KMS-11 (cell line): ENCODE results near the gene LINGO3.

Experiments used
- H2AFZ ChIP-seq: fragments of 200-600 bp; sonication (generic); 2 replicates; pipeline ENCODE4 v1.6.1; 2016; ENCODE audit warnings: antibody characterized with exemption, mixed run types, low read depth
- H3K27ac ChIP-seq: fragments of 200-600 bp; sonication (generic); 2 replicates; pipeline ENCODE4 v1.6.1; 2016; ENCODE audit warnings: mild to moderate bottlenecking, mixed run types
- H3K27me3 ChIP-seq: fragments of 200-600 bp; sonication (generic); 2 replicates; pipeline ENCODE4 v1.6.1; 2017; ENCODE audit warnings: mild to moderate bottlenecking, low read depth, mixed run types, moderate library complexity; ENCODE audit not compliant: insufficient read depth
- H3K36me3 ChIP-seq: fragments of 200-600 bp; sonication (generic); 2 replicates; pipeline ENCODE4 v1.6.1; 2017; ENCODE audit warnings: mild to moderate bottlenecking, mixed run types; ENCODE audit not compliant: insufficient read depth
- H3K4me1 ChIP-seq: fragments of 200-600 bp; sonication (generic); 2 replicates; pipeline ENCODE4 v1.6.1; 2016; ENCODE audit warnings: mild to moderate bottlenecking, low read depth, mixed run types; ENCODE audit not compliant: poor library complexity, severe bottlenecking
- H3K4me2 ChIP-seq: fragments of 200-600 bp; sonication (generic); 2 replicates; pipeline ENCODE4 v1.7.0; 2016; ENCODE audit warnings: mild to moderate bottlenecking, mixed run types
- H3K4me3 ChIP-seq: fragments of 200-600 bp; sonication (generic); IDR thresholded peaks from 2 replicates; pipeline ENCODE4 v1.6.1; 2017; ENCODE audit warnings: low read depth, low read length, mixed read lengths; ENCODE audit not compliant: insufficient read depth
- H3K79me2 ChIP-seq: fragments of 200-600 bp; sonication (generic); 2 replicates; pipeline ENCODE4 v1.6.1; 2016; ENCODE audit warnings: low read depth, mixed run types; ENCODE audit not compliant: insufficient read depth
- H3K9ac ChIP-seq: fragments of 200-600 bp; sonication (generic); 2 replicates; pipeline ENCODE4 v1.6.1; 2016; ENCODE audit warnings: mild to moderate bottlenecking, mixed run types
- H4K20me1 ChIP-seq: fragments of 200-600 bp; sonication (generic); 2 replicates; pipeline ENCODE4 v1.6.1; 2016; ENCODE audit warnings: mild to moderate bottlenecking, mixed run types; ENCODE audit not compliant: insufficient read depth
- TF ChIP-seq, protein P1 (sequence below): fragments of 200-600 bp; sonication (generic); conservative IDR thresholded peaks from 2 replicates; pipeline ENCODE4 v1.6.1; 2017; ENCODE audit warnings: low read depth, mild to moderate bottlenecking, antibody characterized with exemption, low read length, moderate library complexity, mixed read lengths

Gene LINGO3

DNA sequence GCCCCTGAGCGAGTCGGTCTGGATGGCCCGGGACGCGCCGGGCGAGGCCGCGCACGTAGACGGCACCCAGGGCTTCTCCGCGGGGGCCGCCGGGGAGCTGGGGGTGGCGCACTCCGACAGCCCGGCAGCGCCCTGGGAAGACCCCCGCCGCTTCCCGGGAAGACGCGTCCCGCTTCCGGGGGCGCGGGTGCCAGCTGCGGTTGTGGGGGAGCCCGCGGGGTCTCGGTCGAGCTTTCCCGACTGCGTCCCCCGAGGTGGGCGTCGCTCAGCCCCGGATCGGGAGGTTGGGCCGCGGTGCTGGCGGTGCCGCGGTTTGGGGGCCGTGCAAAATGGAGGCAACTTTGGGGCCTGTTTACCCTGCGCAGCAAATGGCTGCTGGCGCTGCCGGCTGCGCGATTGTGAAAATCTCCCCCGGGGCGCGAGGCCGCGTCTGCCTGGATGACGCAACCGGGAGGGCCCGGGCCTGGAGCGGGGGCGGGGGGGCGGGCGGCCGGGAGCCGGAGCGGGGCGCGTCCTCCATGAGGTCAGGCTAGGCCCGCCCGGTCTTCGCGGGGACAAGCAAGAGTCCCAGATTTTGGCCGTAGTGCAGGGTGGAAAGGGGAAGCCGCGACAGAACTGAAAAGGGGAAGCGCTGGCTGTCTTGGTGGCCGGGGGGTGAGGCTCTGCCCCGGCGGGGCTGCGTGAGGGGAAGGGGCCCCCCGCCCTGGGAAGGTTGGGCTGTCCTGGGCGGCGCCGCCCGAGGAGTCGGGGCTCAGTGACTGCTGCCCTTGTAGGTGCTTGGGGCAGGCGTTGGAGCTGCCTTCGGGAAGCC lies 37.3 kb downstream of the LINGO3 start:
- peaks cover 12% of the 10 kb centered on the region; the same call in 1 of the 2 replicates for H4K20me1 ChIP-seq
- peaks cover 21% of the 10 kb centered on the region for H3K4me1 ChIP-seq
- TF ChIP-seq, protein P1, sequence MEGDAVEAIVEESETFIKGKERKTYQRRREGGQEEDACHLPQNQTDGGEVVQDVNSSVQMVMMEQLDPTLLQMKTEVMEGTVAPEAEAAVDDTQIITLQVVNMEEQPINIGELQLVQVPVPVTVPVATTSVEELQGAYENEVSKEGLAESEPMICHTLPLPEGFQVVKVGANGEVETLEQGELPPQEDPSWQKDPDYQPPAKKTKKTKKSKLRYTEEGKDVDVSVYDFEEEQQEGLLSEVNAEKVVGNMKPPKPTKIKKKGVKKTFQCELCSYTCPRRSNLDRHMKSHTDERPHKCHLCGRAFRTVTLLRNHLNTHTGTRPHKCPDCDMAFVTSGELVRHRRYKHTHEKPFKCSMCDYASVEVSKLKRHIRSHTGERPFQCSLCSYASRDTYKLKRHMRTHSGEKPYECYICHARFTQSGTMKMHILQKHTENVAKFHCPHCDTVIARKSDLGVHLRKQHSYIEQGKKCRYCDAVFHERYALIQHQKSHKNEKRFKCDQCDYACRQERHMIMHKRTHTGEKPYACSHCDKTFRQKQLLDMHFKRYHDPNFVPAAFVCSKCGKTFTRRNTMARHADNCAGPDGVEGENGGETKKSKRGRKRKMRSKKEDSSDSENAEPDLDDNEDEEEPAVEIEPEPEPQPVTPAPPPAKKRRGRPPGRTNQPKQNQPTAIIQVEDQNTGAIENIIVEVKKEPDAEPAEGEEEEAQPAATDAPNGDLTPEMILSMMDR, result no peak
- H3K4me3 ChIP-seq, result no peak overlapping the region
- H3K4me2 ChIP-seq, result peak overlapping the region; percentile 76
- peak overlapping the region; percentile 88 for H3K9ac ChIP-seq
- no peaks in the 10 kb centered on the region for H3K27me3 ChIP-seq
- H2AFZ ChIP-seq, result no peak overlapping the region
- peak overlapping the region; percentile 72 for H3K27ac ChIP-seq
- H3K36me3 ChIP-seq, result peaks cover 3% of the 10 kb centered on the region; the same call in 1 of the 2 replicates
- peaks cover 49% of the 10 kb centered on the region for H3K79me2 ChIP-seq

DNA sequence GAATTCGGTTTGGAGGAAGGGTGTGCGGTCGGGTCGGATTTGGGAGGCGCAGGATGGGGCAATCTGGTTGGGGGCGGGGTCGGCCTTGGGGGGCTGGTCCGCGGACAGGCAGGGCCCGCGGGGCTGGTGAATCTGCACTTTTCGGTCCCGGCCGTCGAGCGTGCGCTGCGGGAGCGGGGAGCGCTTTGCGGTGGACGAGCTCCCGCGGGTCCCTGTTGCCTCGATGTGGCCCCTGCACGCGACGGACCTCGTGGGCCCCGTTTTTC lies 37.9 kb downstream of the LINGO3 start:
- TF ChIP-seq, protein P1, result no peak
- Histone ChIP-seq H3K27me3 (no peaks in the 10 kb centered on the region), H3K36me3 (peaks cover 3% of the 10 kb centered on the region; the same call in 1 of the 2 replicates), H3K9ac (peak overlapping the region; percentile 88), H3K4me3 (no peak overlapping the region), H3K27ac (peak overlapping the region; percentile 72), H2AFZ (no peak overlapping the region), H3K79me2 (peaks cover 49% of the 10 kb centered on the region), H3K4me1 (peaks cover 21% of the 10 kb centered on the region), H3K4me2 (peak overlapping the region; percentile 76; the same call in 1 of the 2 replicates), H4K20me1 (peaks cover 12% of the 10 kb centered on the region; the same call in 1 of the 2 replicates)

DNA sequence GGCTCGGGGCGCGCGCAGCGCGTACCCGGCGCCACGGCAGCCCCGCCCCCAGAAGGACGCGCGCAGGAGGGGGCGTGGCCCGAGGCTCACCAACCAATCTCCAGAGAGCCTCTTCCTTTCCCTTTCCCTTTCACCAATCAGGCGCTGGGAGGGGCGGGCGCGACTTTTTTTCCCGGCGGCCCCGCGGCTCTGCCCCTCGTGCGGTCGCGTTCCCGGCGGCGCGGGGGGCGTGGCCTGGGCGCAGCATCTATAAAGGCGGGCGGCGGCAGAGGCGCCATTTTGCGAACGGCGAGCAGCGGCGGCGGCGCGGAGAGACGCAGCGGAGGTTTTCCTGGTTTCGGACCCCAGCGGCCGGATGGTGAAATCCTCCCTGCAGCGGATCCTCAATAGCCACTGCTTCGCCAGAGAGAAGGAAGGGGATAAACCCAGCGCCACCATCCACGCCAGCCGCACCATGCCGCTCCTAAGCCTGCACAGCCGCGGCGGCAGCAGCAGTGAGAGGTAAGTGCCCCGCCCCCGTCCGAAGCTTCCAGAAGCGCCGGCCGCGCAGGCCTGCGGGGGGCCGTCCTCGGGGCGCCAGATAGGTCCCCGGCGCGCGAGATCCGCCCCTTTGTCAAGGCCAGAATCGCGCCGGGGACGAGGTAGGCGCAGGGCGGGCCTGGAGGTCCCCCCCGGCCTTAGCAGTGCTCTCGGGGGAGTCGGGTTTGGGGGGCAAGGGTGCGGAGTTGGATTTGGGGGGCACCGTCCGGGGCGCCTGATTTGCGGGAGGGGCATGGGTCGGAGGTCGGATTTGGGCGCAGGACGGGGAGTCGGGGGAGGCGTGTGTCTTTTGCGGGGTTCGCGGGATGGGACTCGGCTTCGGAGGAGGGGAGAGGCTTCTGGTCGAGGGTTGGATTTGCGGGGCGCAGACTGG lies 38.5 kb downstream of the LINGO3 start:
- Histone ChIP-seq H3K27me3 (no peaks in the 10 kb centered on the region), H3K36me3 (peaks cover 3% of the 10 kb centered on the region; the same call in 1 of the 2 replicates), H3K27ac (peak overlapping the region; percentile 72), H3K79me2 (peaks cover 49% of the 10 kb centered on the region), H3K9ac (peak overlapping the region; percentile 88), H3K4me2 (peak overlapping the region; percentile 27; the same call in 1 of the 2 replicates), H4K20me1 (peaks cover 12% of the 10 kb centered on the region; the same call in 1 of the 2 replicates), H3K4me1 (peaks cover 21% of the 10 kb centered on the region), H3K4me3 (no peak overlapping the region), H2AFZ (peak overlapping the region; percentile 82; the same call in 1 of the 2 replicates)
- TF ChIP-seq, protein P1, result no peak

DNA sequence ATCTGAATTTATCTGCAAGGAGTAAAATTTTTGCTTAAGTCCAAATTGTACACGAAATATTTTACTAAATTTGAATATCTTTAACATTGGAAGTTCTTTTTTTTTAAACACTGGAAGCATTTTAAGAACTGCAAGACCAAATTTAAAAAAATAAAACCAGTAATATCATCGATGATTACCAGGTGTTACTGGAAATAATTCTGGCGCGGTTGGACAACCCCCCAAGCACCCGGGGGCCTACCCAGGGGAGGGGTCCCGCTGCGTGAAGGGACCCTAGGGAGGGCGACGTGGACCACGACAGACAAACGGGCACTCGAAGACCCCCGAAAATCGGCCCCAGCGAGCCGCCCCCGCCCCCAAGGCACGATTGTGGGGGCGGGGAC lies 39.1 kb downstream of the LINGO3 start:
- peak overlapping the region; percentile 55; the same call in 1 of the 2 replicates for H3K9ac ChIP-seq
- TF ChIP-seq, protein P1, result no peak
- H4K20me1 ChIP-seq, result peaks cover 7% of the 10 kb centered on the region; the same call in 1 of the 2 replicates
- no peak overlapping the region for H3K4me3 ChIP-seq
- H3K79me2 ChIP-seq, result peaks cover 43% of the 10 kb centered on the region
- H3K4me1 ChIP-seq, result peaks cover 21% of the 10 kb centered on the region
- peak overlapping the region; percentile 68; the same call in 1 of the 2 replicates for H3K4me2 ChIP-seq
- peak overlapping the region; percentile 82 for H2AFZ ChIP-seq
- peaks cover 3% of the 10 kb centered on the region; the same call in 1 of the 2 replicates for H3K36me3 ChIP-seq
- no peaks in the 10 kb centered on the region for H3K27me3 ChIP-seq
- no peak overlapping the region for H3K27ac ChIP-seq
